Stimulated activated naive CD8-positive, alpha-beta T cell treated with anti-CD3 and anti-CD28 coated beads, Interleukin-15, Interleukin-2, amounts not matched to agents 100 ng/mL and 50 ng/mL, for 24 hours (primary cell): Measurements from ENCODE around the gene TOMM70.
"Not testable (repeated sequence)": the region's sequence is repeated elsewhere in the genome, so short reads cannot be mapped to it uniquely, and the experiment has no call there.

Source experiments
- H3K27ac Mint-ChIP-seq: one replicate; pipeline ENCODE4 v1.8.0; 2021; ENCODE audit warnings: mild to moderate bottlenecking, mixed read lengths
- H3K27me3 Mint-ChIP-seq: one replicate; pipeline ENCODE4 v1.8.0; 2021; ENCODE audit warnings: mixed read lengths
- H3K36me3 Mint-ChIP-seq: one replicate; pipeline ENCODE4 v1.8.0; 2021; ENCODE audit warnings: low read depth, mixed read lengths
- H3K4me1 Mint-ChIP-seq: one replicate; pipeline ENCODE4 v1.8.0; 2021; ENCODE audit warnings: low read depth, mixed read lengths
- H3K4me3 Mint-ChIP-seq: one replicate; pipeline ENCODE4 v1.8.0; 2021; ENCODE audit warnings: mild to moderate bottlenecking, mixed read lengths
- H3K9me3 Mint-ChIP-seq: one replicate; pipeline ENCODE4 v1.8.0; 2021; ENCODE audit warnings: mixed read lengths

Gene TOMM70

GRCh38 chr3:100360757-100361496 is 40.0 kb downstream of the TOMM70 start:
- H3K27ac Mint-ChIP-seq: no peak overlapping the region
- no peaks in the 10 kb centered on the region for H3K4me1 Mint-ChIP-seq
- peaks cover 82% of the 10 kb centered on the region for H3K36me3 Mint-ChIP-seq
- H3K9me3 Mint-ChIP-seq: no peaks in the 10 kb centered on the region
- no peak overlapping the region for H3K4me3 Mint-ChIP-seq
- no peaks in the 10 kb centered on the region for H3K27me3 Mint-ChIP-seq

- no peaks in the 10 kb centered on the region for H3K4me1 Mint-ChIP-seq
- no peaks in the 10 kb centered on the region for H3K9me3 Mint-ChIP-seq
- no peak overlapping the region for H3K27ac Mint-ChIP-seq
- no peaks in the 10 kb centered on the region for H3K27me3 Mint-ChIP-seq
- peaks cover 82% of the 10 kb centered on the region for H3K36me3 Mint-ChIP-seq
- no peak overlapping the region for H3K4me3 Mint-ChIP-seq
Measured at GRCh38 chr3:100359035-100359434, 41.9 kb downstream of the TOMM70 start.

- no peaks in the 10 kb centered on the region for H3K9me3 Mint-ChIP-seq
- no peak overlapping the region for H3K4me3 Mint-ChIP-seq
- H3K36me3 Mint-ChIP-seq: peaks cover 79% of the 10 kb centered on the region
- H3K27me3 Mint-ChIP-seq: no peaks in the 10 kb centered on the region
- H3K27ac Mint-ChIP-seq: no peak overlapping the region
- no peaks in the 10 kb centered on the region for H3K4me1 Mint-ChIP-seq
Measured at GRCh38 chr3:100358413-100358812, 42.5 kb downstream of the TOMM70 start.

GRCh38 chr3:100354850-100355249 is 46.0 kb downstream of the TOMM70 start:
- Mint-ChIP-seq H3K4me3 (no peak overlapping the region), H3K27me3 (no peaks in the 10 kb centered on the region), H3K4me1 (no peaks in the 10 kb centered on the region), H3K9me3 (peaks cover 4% of the 10 kb centered on the region), H3K27ac (no peak overlapping the region), H3K36me3 (peaks cover 77% of the 10 kb centered on the region)

GRCh38 chr3:100352296-100353231 is 48.3 kb downstream of the TOMM70 start:
- Mint-ChIP-seq H3K4me3 (no peak overlapping the region), H3K27ac (no peak overlapping the region), H3K36me3 (peaks cover 78% of the 10 kb centered on the region), H3K9me3 (peaks cover 6% of the 10 kb centered on the region), H3K4me1 (no peaks in the 10 kb centered on the region), H3K27me3 (no peaks in the 10 kb centered on the region)

GRCh38 chr3:100351770-100352169 is 49.1 kb downstream of the TOMM70 start:
- not testable (repeated sequence) for H3K4me3 Mint-ChIP-seq, H3K9me3 Mint-ChIP-seq, H3K27ac Mint-ChIP-seq, H3K27me3 Mint-ChIP-seq, H3K4me1 Mint-ChIP-seq
- peaks cover 79% of the 10 kb centered on the region for H3K36me3 Mint-ChIP-seq

- Mint-ChIP-seq H3K9me3 (peaks cover 6% of the 10 kb centered on the region), H3K36me3 (peaks cover 79% of the 10 kb centered on the region), H3K4me1 (no peaks in the 10 kb centered on the region), H3K4me3 (no peak overlapping the region), H3K27ac (no peak overlapping the region), H3K27me3 (no peaks in the 10 kb centered on the region)
Measured at GRCh38 chr3:100348727-100349126, 52.2 kb downstream of the TOMM70 start.

GRCh38 chr3:100340527-100340926 is 60.4 kb downstream of the TOMM70 start:
- Mint-ChIP-seq H3K27me3 (no peaks in the 10 kb centered on the region), H3K4me3 (no peak overlapping the region), H3K9me3 (peaks cover 4% of the 10 kb centered on the region), H3K4me1 (peaks cover 12% of the 10 kb centered on the region), H3K27ac (no peak overlapping the region), H3K36me3 (peaks cover 60% of the 10 kb centered on the region)

- H3K36me3 Mint-ChIP-seq: peaks cover 60% of the 10 kb centered on the region
- H3K27me3 Mint-ChIP-seq: no peaks in the 10 kb centered on the region
- no peak overlapping the region for H3K4me3 Mint-ChIP-seq
- peaks cover 4% of the 10 kb centered on the region for H3K9me3 Mint-ChIP-seq
- peaks cover 18% of the 10 kb centered on the region for H3K4me1 Mint-ChIP-seq
- no peak overlapping the region for H3K27ac Mint-ChIP-seq
Measured at GRCh38 chr3:100339786-100340185, 61.1 kb downstream of the TOMM70 start.

- Mint-ChIP-seq H3K4me1 (peaks cover 24% of the 10 kb centered on the region), H3K4me3 (no peak overlapping the region), H3K27ac (no peak overlapping the region), H3K27me3 (no peaks in the 10 kb centered on the region), H3K9me3 (peaks cover 4% of the 10 kb centered on the region), H3K36me3 (peaks cover 52% of the 10 kb centered on the region)
Measured at GRCh38 chr3:100338911-100339310, 62.0 kb downstream of the TOMM70 start.

GRCh38 chr3:100336229-100336628 is 64.7 kb downstream of the TOMM70 start:
- not testable (repeated sequence) for H3K27ac Mint-ChIP-seq, H3K9me3 Mint-ChIP-seq, H3K27me3 Mint-ChIP-seq
- Mint-ChIP-seq H3K4me3 (peak overlapping the region; percentile 98), H3K36me3 (peaks cover 26% of the 10 kb centered on the region), H3K4me1 (peaks cover 25% of the 10 kb centered on the region)

- peak overlapping the region; percentile 98 for H3K4me3 Mint-ChIP-seq
- H3K27me3 Mint-ChIP-seq: no peaks in the 10 kb centered on the region
- H3K4me1 Mint-ChIP-seq: peaks cover 25% of the 10 kb centered on the region
- H3K9me3 Mint-ChIP-seq: no peaks in the 10 kb centered on the region
- peak overlapping the region; percentile 99 for H3K27ac Mint-ChIP-seq
- peaks cover 18% of the 10 kb centered on the region for H3K36me3 Mint-ChIP-seq
Measured at GRCh38 chr3:100335434-100335833, 65.5 kb downstream of the TOMM70 start.

- Mint-ChIP-seq H3K27ac (peak within 1 kb of the TSS; percentile 99), H3K9me3 (no peaks in the 10 kb centered on the region), H3K4me3 (peak within 1 kb of the TSS; percentile 98), H3K4me1 (peaks cover 25% of the 10 kb centered on the region), H3K27me3 (no peaks in the 10 kb centered on the region), H3K36me3 (peaks cover 17% of the 10 kb centered on the region)
Measured at GRCh38 chr3:100334488-100335351, 66.2 kb downstream of the TOMM70 start, which contains the start of gene NIT2. Gene NIT2 (plus strand): TSS chr3:100334757. CDS start chr3:100334792, 35 bp downstream.

GRCh38 chr3:100333970-100334487 is 66.9 kb downstream of the TOMM70 start:
- Mint-ChIP-seq H3K36me3 (peaks cover 10% of the 10 kb centered on the region), H3K4me3 (peak overlapping the region; percentile 84), H3K27me3 (no peaks in the 10 kb centered on the region), H3K9me3 (no peaks in the 10 kb centered on the region), H3K4me1 (peaks cover 25% of the 10 kb centered on the region), H3K27ac (peak overlapping the region; percentile 83)
